DND-41 (cell line): ENCODE measurements around the gene GMPR.

Source experiments
- ATAC-seq: fragments of 200-7000 bp; cut with Tn5 transposase; 3 replicates; pipeline ENCODE4 v1.9.1; 2021; ENCODE audit warnings: low read depth; ENCODE audit not compliant: insufficient read depth
- DNase-seq: peaks from one replicate; pipeline ENCODE4 v3.0.0-alpha.2; 2020
- H2AFZ ChIP-seq: 2 replicates; pipeline ENCODE4 v1.6.0; 2012; ENCODE audit warnings: low read depth, low read length
- H3K27ac ChIP-seq: 2 replicates; pipeline ENCODE4 v1.5.1; 2012; ENCODE audit warnings: low read length, inconsistent platforms
- H3K27me3 ChIP-seq: fragments of 200-600 bp; sonication (generic); 2 replicates; pipeline ENCODE4 v1.6.0; 2012; ENCODE audit warnings: low read length, mild to moderate bottlenecking, inconsistent platforms; ENCODE audit not compliant: insufficient read depth, poor library complexity
- H3K36me3 ChIP-seq: 2 replicates; pipeline ENCODE4 v1.5.1; 2012; ENCODE audit warnings: low read length, inconsistent platforms; ENCODE audit not compliant: insufficient read depth
- H3K4me1 ChIP-seq: 2 replicates; pipeline ENCODE4 v1.5.1; 2012; ENCODE audit warnings: mild to moderate bottlenecking, low read length; ENCODE audit not compliant: insufficient read depth
- H3K4me2 ChIP-seq: 2 replicates; pipeline ENCODE4 v1.6.0; 2012; ENCODE audit warnings: mild to moderate bottlenecking, moderate library complexity, low read length, inconsistent platforms; ENCODE audit not compliant: insufficient read depth
- H3K4me3 ChIP-seq, 2 experiments: fragments of 200-600 bp in 1 of 2; shearing (Covaris generic) in 1 of 2; 2 replicates each; pipeline ENCODE4 v1.5.1; 2012 to 2016; ENCODE audit warnings: inconsistent platforms in 2 of 2, low read length in 2 of 2, mild to moderate bottlenecking in 2 of 2, low read depth in 1 of 2, moderate library complexity in 1 of 2
- H3K79me2 ChIP-seq: 2 replicates; pipeline ENCODE4 v1.6.0; 2012; ENCODE audit warnings: low read length, inconsistent platforms; ENCODE audit not compliant: insufficient read depth
- H3K9ac ChIP-seq: 2 replicates; pipeline ENCODE4 v1.6.0; 2012; ENCODE audit warnings: low read depth, mild to moderate bottlenecking, inconsistent platforms, low read length, moderate library complexity
- H3K9me3 ChIP-seq: 2 replicates; pipeline ENCODE4 v1.5.1; 2012; ENCODE audit warnings: low read length, moderate library complexity, mild to moderate bottlenecking, inconsistent platforms; ENCODE audit not compliant: insufficient read depth, severe bottlenecking
- H4K20me1 ChIP-seq: 2 replicates; pipeline ENCODE4 v1.6.0; 2012; ENCODE audit warnings: low read length; ENCODE audit not compliant: insufficient read depth
- EZH2 ChIP-seq: IDR thresholded peaks from 3 replicates; pipeline ENCODE4 v1.6.1; 2012; ENCODE audit warnings: borderline replicate concordance, low read depth, mild to moderate bottlenecking, moderate library complexity, low read length, inconsistent platforms; ENCODE audit not compliant: severe bottlenecking
- TF ChIP-seq, protein P1 (sequence below): IDR thresholded peaks from 2 replicates; pipeline ENCODE4 v1.5.1; 2012; ENCODE audit warnings: borderline replicate concordance, low read length, moderate library complexity, mild to moderate bottlenecking; ENCODE audit not compliant: poor library complexity, severe bottlenecking; ENCODE audit errors: extremely low read depth

The GMPR gene

DNA sequence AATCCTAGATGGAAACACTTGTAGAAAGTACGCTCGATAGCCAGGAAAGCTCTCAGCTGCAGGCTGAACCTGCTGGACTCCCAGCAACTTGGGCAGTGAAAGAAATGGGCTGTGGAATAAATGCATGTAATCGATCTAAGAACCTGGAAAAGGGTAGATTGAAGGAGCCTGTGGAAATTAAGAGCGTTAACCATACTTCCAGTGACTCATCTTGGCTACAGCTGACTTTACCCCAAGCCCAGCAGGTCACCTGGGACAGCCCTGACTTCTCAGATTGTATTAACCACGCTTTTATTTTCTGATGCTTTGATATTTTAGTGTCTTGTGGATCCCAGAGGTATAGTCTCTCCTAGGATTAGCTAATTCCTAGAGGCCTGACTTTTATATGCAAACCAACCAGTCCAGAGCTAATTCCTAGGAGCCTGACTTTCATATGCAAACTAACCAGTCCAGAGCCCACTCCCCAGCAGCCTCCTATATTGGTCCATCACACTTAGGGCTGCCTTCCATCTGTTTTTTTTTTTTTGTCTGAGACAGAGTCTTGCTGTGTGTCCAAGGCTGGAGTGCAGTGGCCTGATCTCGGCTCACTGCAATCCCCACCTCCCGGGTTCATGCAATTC is 86.3 kb downstream of the GMPR start:
- Histone ChIP-seq H3K36me3 (peaks cover 3% of the 10 kb centered on the region; the same call in 1 of the 2 replicates), H2AFZ (no peak overlapping the region), H3K9ac (no peak overlapping the region), H4K20me1 (no peaks in the 10 kb centered on the region), H3K9me3 (no peaks in the 10 kb centered on the region), H3K27me3 (no peaks in the 10 kb centered on the region), H3K27ac (no peak overlapping the region), H3K79me2 (no peaks in the 10 kb centered on the region), H3K4me1 (peaks cover 22% of the 10 kb centered on the region), H3K4me2 (no peak overlapping the region), H3K4me3 (no peak overlapping the region)
- DNase-seq: no peak
- no peak for ATAC-seq
- TF ChIP-seq, protein P1, sequence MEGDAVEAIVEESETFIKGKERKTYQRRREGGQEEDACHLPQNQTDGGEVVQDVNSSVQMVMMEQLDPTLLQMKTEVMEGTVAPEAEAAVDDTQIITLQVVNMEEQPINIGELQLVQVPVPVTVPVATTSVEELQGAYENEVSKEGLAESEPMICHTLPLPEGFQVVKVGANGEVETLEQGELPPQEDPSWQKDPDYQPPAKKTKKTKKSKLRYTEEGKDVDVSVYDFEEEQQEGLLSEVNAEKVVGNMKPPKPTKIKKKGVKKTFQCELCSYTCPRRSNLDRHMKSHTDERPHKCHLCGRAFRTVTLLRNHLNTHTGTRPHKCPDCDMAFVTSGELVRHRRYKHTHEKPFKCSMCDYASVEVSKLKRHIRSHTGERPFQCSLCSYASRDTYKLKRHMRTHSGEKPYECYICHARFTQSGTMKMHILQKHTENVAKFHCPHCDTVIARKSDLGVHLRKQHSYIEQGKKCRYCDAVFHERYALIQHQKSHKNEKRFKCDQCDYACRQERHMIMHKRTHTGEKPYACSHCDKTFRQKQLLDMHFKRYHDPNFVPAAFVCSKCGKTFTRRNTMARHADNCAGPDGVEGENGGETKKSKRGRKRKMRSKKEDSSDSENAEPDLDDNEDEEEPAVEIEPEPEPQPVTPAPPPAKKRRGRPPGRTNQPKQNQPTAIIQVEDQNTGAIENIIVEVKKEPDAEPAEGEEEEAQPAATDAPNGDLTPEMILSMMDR: no peak
- no peak for TF ChIP-seq EZH2

DNA sequence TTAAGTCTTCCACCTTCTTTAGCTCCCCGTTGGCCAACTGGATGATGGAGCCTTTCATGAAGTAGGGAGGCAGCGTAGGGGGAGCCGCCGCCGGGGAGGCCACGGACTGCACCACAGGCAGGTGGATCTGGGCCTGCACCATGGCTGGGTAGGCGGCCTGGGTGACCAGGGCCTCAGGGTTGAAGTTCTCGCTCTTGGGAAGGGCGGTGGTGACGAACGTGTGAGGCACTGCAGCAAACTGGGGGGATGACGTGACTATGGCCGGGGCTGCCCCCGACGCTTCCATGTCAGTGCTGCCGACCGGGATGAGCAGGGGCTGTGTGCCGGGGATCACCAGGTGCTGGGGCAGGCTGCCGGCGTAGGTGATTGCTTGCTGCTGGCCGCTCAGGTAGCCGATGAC is 88.1 kb downstream of the GMPR start:
- no peaks in the 10 kb centered on the region for H3K9me3 ChIP-seq
- no peak overlapping the region for H3K9ac ChIP-seq
- H3K4me2 ChIP-seq: no peak overlapping the region
- no peaks in the 10 kb centered on the region for H4K20me1 ChIP-seq
- TF ChIP-seq, protein P1: no peak
- no peak for TF ChIP-seq EZH2
- no peak for ATAC-seq
- DNase-seq: no peak
- H3K79me2 ChIP-seq: no peaks in the 10 kb centered on the region
- H3K4me3 ChIP-seq: no peak overlapping the region
- peaks cover 5% of the 10 kb centered on the region; the same call in 1 of the 2 replicates for H3K4me1 ChIP-seq
- no peaks in the 10 kb centered on the region for H3K27me3 ChIP-seq
- H3K27ac ChIP-seq: no peak overlapping the region
- peaks cover 3% of the 10 kb centered on the region; the same call in 1 of the 2 replicates for H3K36me3 ChIP-seq
- no peak overlapping the region for H2AFZ ChIP-seq

DNA sequence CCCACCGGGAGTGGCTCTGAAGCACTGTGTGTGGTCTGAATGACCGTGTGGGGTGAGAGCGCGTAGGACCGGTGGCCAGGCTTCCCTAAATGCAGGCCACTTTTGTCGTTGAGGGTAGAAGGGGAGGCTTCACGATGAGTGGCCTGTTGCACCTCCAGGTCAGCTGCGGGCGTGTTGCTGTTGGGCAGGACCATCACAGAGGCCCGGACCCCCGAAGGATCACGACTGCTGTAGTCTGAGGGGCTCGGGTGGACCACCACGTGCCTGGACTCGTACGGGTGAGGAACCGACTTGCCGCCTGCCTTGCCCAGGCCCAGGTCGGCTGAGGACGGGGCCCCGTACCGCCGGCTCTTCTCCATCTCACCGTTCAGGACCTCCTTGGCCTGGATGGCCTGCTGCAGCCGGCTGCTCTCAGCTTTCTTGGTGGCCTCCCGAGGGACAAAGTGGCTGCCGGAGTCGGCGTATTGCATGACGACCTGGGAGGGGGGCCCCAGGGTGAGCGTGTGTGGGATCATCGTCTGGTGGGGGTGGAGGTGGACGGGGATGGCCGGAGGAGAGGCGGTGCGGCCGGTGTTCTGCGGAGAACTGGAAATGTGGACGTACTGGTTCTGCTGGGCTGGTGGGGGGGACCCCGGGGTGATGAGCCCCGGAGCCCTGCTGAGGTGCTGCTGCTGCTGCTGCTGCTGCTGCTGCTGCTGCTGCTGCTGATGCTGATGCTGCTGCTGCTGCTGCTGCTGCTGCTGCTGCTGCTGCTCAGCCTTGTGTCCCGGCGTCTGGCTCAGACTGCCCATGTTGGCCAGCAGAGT is 88.8 kb downstream of the GMPR start:
- Histone ChIP-seq H3K27ac (no peak overlapping the region), H3K36me3 (peaks cover 3% of the 10 kb centered on the region; the same call in 1 of the 2 replicates), H3K9ac (no peak overlapping the region), H3K4me1 (peaks cover 7% of the 10 kb centered on the region), H2AFZ (no peak overlapping the region), H3K9me3 (no peaks in the 10 kb centered on the region), H3K27me3 (no peaks in the 10 kb centered on the region), H3K4me2 (no peak overlapping the region), H3K79me2 (no peaks in the 10 kb centered on the region), H3K4me3 (no peak overlapping the region), H4K20me1 (no peaks in the 10 kb centered on the region)
- TF ChIP-seq, protein P1: no peak
- TF ChIP-seq EZH2: no peak
- DNase-seq: no peak
- ATAC-seq: no peak
